IPS DF 4.7 (cell line): ENCODE results near the gene GART.
"Not testable (repeated sequence)": the region's sequence is repeated elsewhere in the genome, so short reads cannot be mapped to it uniquely, and the experiment has no call there.

ENCODE experiments used
- DNase-seq: peaks from one replicate; pipeline ENCODE4 v3.0.0-alpha.2; 2013; ENCODE audit warnings: low spot score; ENCODE audit errors: extremely low read depth

GART gene

DNA sequence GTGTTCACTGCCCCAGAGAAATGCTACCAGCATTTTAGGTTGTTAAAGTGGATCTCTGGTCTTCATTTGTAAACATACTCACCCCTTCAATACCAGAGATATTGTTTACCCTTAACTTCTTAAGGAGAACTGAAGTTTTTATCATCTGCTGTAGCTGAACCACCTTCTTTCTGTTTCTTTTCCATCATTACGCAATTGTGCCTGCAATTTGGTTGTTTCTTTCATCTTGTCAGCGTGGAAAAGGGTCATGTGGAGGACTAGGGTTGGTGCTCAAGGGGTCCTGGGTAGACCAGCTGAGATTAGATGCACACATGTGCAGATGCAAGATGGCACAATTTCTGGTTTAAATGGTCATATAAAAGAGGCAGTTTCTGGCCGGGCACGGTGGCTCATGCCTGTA, 23.0 kb downstream of the GART start:
- no peak for DNase-seq

DNA sequence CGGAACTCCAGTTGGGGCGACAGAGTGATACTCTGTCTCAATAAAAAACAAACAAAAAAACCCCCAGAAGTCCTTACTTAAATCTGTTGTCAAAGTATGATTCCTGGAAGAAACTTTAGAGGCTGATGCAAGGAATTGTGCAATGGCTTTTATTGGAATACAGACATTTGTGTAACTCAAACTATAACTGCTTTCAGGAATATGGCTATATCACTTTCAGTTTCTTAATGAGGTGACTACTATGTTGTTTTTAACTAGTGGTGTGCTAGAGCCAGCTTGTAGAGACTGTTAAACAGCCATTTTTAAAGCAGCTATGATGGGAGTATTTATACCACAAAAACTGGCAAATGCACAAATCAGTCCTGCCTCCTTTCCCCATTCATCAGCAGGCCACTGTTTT, 27.7 kb downstream of the GART start:
- DNase-seq: no peak

- no peak for DNase-seq
These were observed 29.4 kb downstream of the GART start for GRCh38 chr21:33512481-33512880.

DNA sequence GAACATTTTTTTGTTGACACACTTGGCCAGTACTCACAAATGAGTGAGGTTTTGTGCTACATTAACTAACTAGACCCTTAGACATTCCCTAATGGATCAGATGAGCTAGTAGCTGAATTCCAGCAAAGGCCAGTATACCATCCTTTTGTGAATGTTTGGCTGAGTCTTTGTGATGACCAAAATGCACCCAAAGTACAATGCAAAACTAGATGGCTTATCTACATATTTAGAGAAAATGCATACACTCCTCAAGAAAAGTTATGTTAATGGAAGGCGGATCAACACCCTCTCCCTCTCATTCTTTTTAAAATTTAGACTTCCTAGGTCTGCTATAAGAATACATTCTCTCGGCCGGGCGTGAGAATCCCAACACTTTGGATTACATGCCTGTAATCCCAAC, 30.3 kb downstream of the GART start:
- DNase-seq: no peak

- no peak for DNase-seq
These were observed 31.1 kb downstream of the GART start for GRCh38 chr21:33510826-33511225.

GRCh38 chr21:33507003-33507402, 34.9 kb downstream of the GART start:
- not testable (repeated sequence) for DNase-seq

- no peak for DNase-seq
These were observed 36.1 kb downstream of the GART start for GRCh38 chr21:33505833-33506232.

DNA sequence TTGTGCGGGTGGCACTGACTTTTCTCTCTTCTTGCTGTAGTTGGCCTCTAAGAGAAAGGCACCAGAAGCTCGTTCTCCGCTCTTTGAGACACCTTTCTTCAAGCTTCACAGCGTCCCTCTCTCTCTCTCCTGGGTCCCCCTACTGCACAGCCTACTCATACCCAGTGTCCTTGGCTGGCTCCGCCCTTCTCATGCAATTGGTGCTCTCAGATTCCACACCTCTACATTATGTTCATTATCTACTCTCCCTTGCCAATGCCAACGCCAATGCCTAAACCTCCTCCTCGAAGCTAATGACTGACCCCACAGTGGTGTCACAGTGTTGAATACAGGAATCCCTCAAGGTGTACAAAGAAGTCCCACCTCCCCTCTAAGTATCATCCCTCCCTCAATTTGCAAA, 45.6 kb downstream of the GART start:
- no peak for DNase-seq

DNA sequence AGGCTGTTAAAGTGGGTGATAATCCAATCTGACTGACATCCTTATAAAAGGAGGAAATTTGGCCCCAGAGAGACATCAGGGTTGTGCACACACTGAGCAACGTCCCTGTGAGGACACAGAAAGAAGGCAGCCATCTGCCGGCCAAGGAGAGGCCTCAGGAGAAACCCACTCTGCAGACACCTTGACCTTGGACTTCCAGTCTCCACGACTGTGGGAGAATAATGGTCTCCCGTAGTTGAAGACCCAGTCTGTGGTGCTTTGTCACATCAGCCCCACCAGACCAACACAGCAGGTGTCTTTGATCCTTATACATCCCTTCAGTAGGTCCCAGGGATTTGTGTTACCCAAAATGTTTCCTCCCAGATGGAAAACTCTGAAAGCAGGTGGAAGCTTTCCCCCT, 46.2 kb downstream of the GART start:
- DNase-seq: no peak

DNA sequence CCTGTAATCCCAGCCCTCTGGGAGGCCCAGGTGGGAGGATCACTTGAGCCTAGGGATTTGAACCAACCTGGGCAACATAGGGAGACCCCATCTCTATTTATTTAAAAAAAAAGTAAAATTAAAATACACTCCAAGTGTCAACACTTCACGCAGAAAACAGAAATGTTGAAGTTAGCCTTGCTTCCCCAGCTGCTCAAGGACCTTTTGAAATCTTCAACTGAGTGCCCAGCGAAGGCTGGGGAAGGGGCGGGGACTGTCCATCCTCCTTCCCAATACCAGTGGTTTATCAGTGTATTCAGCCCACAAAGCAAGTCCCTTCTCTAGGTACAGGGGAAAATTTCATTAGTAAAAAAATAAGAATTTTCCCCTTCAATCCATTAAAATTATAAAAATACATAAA, 48.2 kb downstream of the GART start:
- no peak for DNase-seq

DNA sequence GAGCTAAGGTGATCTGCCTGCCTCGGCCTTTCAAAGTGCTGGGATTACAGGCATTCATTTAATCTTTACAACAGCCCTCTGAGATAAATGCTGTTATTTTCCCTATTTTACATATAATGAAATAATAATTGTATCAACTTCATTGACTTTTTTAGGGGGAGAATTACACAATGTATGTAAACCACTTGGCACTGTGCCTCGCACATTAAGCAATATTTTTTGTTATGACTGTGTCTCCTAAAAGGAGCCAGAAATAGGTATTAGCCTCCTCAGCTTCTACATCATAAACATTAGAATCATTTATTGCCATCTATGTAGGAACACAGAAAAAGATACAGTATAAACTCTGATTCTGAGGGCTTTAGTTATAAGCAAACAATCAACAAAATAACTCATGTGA, 49.3 kb downstream of the GART start:
- no peak for DNase-seq

DNA sequence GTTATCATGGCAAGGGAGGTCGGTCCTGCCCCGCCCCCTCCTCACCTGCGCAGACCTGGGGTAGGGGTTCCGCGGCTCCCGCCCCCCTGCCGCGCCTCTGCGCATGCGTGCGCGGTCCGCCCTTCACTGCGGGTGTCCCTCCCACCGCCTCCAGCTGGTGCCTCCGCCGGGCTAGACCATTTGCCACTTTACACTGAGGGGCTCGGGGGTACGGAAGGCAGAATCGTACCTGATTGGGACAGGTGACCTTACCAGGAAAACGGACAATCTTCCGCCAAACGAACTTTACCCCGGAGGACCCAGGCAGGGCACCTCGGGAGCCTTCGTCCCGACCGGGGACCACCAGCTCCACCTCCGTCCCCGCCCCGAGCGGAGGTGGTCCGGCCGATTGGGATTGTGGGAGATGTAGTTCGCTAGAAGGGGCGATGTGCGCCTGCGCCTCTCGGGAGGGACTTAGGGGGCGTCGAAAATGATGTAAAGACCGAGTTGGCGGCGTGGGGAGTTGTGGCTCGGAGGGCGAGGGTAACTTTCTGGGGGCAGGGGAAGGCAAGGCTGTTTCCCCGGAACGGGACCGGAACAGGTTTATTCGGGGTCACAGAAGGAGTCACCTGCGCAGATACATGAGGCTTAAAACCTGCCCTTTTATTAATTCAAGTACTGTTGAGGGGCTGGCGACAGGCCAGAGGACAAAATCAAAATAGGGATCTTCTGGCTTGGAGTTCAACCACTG, 50.4 kb downstream of the GART start, which contains the start of gene DNAJC28:
Gene DNAJC28 (minus strand): TSS at position 344 of the 730 bp plus-strand sequence. CDS start 2,323 bp downstream, outside the sequence.
- peak; percentile 68 for DNase-seq

- no peak for DNase-seq
These were observed 50.9 kb downstream of the GART start for GRCh38 chr21:33490991-33491372.

DNA sequence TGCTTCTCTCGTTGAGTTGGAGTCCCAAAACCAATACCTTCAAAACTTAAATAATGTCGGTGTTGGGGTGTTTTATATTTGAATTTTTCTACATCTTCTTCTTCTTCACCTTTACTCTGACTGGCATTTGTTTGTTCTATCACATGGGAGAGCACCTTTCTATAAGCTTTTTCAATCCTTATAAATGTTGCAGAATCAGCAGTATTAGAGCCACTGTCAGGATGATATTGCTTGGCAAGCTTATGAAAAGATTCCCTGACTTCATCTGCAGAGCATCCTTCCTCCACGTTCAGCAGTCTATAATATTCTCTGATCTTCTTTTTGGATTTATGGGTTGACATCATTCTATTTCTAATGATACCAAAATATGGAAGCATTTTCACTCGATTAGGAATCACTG, 53.0 kb downstream of the GART start:
- DNase-seq: no peak

GRCh38 chr21:33487996-33488395, 53.9 kb downstream of the GART start:
- no peak for DNase-seq

DNA sequence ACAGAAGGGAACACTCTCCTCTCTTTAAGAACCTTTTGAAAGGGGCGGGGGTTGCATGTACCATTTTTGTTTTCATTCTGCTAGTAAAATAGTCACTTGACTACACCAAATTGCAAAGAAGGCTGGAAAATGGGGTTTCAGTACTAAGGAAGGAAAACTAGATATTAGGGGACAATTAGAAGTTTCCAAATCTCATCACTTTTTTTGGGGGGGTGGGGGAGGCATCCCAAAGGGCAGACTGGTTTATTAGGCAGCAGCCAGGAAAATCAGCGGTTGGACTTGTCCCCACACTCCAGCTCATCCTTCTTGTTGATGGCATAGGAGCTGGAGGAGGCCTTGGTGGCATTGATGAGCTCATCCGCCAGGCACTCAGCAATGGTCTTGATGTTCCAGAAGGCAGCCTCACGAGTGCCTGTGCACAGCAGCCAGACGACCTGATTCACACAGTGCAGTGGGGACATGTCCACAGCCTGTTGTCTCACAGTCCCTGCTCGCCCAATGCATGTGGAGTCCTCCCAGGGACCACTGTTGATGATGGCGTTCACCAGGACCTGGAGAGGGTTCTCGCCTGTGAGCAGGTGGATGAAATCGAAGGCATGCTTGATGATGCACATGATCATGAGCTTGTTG, 60.5 kb downstream of the GART start:
- no peak for DNase-seq

- DNase-seq: no peak
These were observed 61.3 kb downstream of the GART start for GRCh38 chr21:33480481-33481103.

GRCh38 chr21:33479679-33480480, 62.0 kb downstream of the GART start, which contains the start of gene TMEM50B:
Gene TMEM50B, minus strand, starts transcription at chr21:33479974. Its CDS starts 11,089 bp downstream, at chr21:33468885.
- DNase-seq: no peak

GRCh38 chr21:33478935-33479678, 62.8 kb downstream of the GART start:
- DNase-seq: no peak

- DNase-seq: no peak
These were observed 63.7 kb downstream of the GART start for GRCh38 chr21:33478182-33478581.

DNA sequence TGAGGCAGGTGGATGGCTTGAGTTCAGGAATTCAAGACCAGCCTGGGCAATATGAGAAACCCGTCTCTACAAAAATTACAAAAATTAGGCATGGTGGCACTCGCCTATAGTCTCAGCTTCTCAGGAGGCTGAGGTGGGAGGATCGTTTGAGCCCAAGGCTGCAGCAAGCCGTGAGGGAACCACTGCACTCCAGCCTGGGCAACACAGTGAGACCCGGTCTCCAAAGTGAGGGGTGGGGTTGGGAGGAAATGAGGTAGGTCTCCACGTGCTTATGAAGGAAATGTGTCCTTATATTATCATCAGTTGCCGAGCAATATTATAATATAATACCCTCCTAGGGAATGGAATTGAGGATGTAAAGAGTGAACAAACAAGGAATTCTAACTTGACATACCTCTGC, 64.9 kb downstream of the GART start:
- DNase-seq: no peak
